SW 1271 (cell line): ENCODE measurements around the gene TLCD1.
A peak's percentile ranks its signal among the peaks of the same experiment; 100 is the strongest.
"Not testable (repeated sequence)": the region's sequence is repeated elsewhere in the genome, so short reads cannot be mapped to it uniquely, and the experiment has no call there.

Experiments used
- DNase-seq, 2 experiments: peaks; one replicate each; lab custom pipeline; 2025; lab: John Stamatoyannopoulos, UW

TLCD1 gene

GRCh38 chr17:28747051-28747691, 21.1 kb upstream of the TLCD1 start:
- DNase-seq: no peak

- no peak for DNase-seq
Observed at GRCh38 chr17:28746611-28747050, 20.6 kb upstream of the TLCD1 start.

DNA sequence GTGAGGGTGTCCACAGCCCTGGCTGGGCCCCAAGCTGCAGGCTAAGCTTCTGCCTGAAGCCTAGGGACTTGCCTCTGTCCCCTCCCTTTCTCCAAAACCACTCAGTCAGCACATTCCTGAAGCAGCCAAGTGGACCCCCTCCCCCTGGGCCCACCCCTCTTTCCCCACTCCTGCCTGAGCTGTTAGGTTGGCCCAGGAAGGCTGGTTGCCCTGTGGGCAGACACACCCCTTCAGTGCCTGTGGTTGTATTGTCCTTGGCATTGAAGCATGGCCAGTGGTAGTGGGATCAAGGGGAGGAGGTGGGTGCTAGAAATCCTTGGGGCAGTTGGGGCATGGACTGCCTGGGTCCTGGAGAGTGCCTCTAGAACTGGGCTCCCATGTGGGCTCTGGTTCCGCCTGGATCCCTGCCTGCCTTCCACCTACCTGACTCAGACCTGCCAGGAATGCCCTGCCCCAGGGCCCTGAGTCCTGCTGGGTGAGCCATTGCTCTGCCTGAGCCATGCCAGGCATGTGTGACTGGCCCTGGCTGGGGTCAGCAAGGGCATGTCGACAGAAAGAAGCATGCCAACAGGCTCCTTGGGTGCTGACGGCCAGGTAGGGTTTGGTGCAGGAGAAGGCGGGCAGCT, 19.9 kb upstream of the TLCD1 start:
- DNase-seq: no peak

DNA sequence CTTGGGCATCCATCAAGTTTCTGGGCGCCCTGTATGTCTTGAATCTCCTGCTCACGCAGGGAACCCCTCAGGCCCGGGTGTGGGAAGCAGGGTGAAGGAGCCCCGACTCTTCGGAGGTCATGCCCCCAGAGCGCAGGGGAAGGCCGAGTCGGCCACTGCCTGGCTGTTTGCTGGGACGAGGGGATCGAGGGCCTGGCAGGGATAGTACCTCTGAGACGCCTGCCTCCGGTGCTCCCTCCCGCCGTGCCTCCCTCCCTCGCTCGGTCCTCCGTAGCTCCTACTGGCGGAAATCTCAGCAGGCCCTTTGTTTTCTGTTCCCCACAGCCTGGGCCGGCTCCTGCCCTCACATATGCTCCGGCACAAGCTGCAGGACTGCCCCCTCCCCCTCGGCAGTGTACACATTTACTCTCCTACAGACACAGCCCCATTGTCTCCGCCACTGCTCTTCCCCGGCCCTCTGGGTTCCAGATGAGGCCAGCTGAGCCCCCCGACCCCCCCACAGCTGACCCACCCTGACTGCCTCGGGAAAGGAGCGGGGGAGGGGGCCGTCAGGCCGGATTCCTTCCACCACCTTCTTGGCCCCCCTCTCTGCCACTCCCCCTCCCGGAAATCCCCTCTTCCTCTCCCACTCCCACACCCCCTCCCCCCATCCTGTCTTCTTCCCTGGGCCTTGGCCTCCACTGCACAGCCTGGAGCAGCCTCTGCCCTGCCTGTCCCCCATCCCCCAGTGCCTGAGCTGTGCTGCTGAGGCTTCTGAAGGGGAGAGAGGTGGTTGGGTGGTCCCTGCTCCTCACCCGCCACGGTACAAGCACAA, 19.1 kb upstream of the TLCD1 start:
- DNase-seq: no peak

GRCh38 chr17:28744104-28744971, 18.3 kb upstream of the TLCD1 start:
- DNase-seq: peak in 1 of 2 experiments; percentile 55

- DNase-seq: peak; percentile 77 to 86
Observed at GRCh38 chr17:28743243-28744103, 17.4 kb upstream of the TLCD1 start, which contains the start of gene TRAF4. TSS of gene TRAF4 (plus strand) at chr17:28744011. CDS start at chr17:28744113, 102 bp downstream.

DNA sequence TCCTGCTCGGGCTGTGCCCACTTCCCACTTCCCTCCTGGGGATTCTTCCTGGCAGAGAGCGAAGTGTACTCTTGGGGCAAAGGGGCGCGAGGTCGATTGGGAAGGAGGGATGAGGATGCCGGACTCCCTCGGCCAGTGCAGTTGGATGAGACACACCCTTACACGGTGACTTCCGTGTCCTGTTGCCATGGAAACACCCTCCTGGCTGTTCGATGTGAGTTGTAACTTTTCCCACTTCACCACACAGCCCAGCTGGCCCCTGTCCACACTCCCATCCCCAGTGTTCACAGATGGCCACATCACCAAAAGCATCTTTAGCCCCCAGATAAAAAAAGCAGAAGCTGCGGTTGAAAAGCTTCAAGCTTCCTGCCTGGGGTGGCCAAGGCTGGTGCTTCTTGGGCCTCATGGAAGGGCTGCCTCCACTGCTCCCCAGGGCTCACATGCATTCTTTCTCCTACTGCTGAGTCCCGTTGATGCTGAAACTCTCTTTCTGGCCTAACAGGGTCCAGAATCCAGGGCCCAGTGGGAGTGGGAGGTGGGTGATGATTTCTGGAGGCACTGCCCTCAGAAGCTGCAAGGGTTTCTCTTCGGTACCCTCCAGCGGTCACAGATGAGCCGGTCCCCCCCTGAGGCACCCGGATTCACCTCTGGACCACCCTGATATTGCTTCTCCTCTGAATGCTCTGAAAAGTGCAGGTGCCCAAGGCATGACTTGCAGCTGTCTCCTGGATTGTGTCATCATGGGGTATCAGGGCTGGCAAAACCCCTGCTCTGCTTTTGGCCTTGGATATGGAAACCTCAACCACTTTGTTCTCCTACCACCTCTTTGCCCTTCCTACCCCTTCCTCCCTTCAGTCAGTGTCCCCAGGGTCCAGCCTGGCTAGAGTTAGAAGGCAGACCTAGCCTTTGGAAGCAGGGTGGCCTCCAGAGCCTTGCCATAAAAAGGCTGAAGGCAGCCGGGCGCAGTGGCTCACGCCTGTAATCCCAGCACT, 15.6 kb upstream of the TLCD1 start:
- DNase-seq: no peak

DNA sequence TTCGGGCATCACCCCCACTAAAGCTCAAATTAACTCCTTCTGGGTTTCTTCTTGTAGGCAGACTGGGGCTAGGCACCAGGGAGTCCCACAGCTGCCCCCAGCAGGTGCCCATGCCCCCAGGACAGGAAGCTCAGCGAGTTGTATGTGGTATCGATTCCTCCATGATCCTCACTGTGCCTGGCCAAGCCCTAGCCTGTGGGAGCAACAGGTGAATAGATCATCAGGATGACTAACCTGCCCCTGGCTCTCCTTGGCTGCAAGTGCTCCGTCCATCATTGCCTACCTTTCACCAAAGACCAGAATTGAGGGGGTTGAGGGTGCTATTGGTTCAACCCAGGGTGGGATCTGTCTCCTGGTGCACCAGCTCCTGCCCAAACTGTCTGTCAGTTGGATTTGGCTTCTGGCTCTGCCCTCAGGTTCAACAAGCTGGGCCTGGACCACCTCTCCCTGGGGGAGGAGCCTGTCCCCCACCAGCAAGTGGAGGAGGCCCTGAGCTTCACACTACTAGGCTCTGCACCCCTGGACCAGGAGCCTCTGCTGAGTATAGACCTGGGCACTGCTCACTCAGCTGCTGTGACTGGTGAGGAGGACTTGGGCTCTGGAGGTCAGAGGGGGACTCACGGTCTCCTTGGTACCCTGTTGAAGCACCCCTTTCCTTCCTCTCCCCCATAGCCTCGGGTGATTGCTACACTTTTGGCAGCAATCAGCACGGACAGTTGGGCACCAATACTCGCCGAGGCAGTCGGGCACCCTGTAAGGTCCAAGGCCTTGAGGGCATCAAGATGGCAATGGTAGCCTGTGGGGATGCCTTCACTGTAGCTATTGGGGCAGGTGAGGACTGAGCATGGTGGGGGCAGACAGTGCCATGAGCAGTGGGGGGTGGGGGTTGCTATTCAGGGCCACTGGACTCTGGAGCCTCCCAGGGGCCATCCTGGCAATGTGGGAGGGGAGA, 14.6 kb upstream of the TLCD1 start:
- DNase-seq: no peak

- DNase-seq: no peak
Observed at GRCh38 chr17:28738680-28739384, 12.8 kb upstream of the TLCD1 start.

GRCh38 chr17:28737770-28738679, 12.0 kb upstream of the TLCD1 start:
- no peak for DNase-seq

DNA sequence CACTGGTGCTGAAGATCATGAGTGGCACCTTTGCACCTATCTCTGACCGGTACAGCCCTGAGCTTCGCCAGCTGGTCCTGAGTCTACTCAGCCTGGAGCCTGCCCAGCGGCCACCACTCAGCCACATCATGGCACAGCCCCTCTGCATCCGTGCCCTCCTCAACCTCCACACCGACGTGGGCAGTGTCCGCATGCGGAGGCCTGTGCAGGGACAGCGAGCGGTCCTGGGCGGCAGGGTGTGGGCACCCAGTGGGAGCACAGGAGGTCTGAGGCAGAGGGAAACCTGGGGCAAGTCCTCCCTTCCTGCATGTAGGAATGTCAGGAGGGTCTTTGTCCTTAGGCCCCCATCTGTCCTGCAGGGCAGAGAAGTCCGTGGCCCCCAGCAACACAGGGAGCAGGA, 11.3 kb upstream of the TLCD1 start:
- no peak for DNase-seq

- DNase-seq: not testable (repeated sequence)
Observed at GRCh38 chr17:28735913-28736769, 10.1 kb upstream of the TLCD1 start.

DNA sequence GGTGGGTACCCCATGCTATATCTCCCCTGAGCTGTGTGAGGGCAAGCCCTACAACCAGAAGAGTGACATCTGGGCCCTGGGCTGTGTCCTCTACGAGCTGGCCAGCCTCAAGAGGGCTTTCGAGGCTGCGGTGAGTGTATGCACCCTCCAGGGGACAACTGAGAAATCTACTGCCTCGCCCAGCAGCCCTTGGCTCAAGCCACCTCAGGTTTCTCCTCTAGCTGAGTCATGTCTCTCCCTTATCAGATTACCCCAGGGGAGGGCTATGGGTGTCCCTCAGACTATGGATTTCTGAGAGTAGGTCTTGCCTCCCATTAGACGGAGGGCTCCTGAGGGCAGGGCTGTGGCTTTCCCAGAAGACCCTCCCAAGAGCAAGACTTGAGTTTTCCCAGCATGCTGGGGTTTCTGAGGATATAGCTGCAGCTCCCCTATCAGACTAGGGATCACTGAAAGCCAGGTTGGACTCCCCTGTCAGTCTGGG, 9.2 kb upstream of the TLCD1 start:
- DNase-seq: no peak

DNA sequence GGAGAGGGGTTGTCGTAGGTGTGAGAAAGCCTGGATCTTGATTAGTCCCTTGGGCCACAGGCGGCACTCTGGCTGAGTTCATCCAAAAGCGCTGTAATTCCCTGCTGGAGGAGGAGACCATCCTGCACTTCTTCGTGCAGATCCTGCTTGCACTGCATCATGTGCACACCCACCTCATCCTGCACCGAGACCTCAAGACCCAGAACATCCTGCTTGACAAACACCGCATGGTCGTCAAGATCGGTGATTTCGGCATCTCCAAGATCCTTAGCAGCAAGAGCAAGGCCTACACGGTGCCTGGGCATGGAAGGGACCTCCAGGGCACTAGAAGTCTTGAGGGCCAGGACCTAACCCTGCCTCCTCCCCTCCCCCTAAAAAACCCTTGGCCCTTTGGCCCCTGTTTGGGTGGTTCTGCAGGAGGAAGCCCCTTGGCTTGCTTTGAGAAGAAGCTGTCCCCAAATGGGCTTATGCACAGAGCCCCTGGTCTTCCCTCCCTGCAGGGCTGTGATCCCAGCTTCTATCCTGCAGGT, 8.7 kb upstream of the TLCD1 start:
- no peak for DNase-seq

GRCh38 chr17:28733346-28733745, 7.3 kb upstream of the TLCD1 start:
- DNase-seq: no peak
